Smooth muscle cell (in vitro differentiated cells): ENCODE results near the gene CTNNA2. TPM values are rescaled to one million over a fixed set of nuclear protein-coding genes. Genes with fewer than 3 reads are reported as not detected.

Experiments
- DNase-seq: peaks from one replicate; lab custom pipeline; 2025; ENCODE audit not compliant: unreplicated experiment; lab: John Stamatoyannopoulos, UW
- H2AFZ ChIP-seq: fragments of 200-600 bp; sonication (generic); 2 replicates; pipeline ENCODE4 v1.6.0; 2016; ENCODE audit warnings: antibody characterized with exemption, low read depth, mild to moderate bottlenecking
- H3F3A ChIP-seq: fragments of 200-600 bp; sonication (generic); 2 replicates; pipeline ENCODE4 v1.6.0; 2017; ENCODE audit warnings: antibody characterized with exemption, low read depth
- H3K27ac ChIP-seq: fragments of 200-600 bp; sonication (generic); 2 replicates; pipeline ENCODE4 v1.5.1; 2016; ENCODE audit warnings: low read depth, mild to moderate bottlenecking
- H3K27me3 ChIP-seq: fragments of 200-600 bp; sonication (generic); 2 replicates; pipeline ENCODE4 v1.6.1; 2016; ENCODE audit warnings: low read depth, mild to moderate bottlenecking
- H3K36me3 ChIP-seq: fragments of 200-600 bp; sonication (generic); 2 replicates; pipeline ENCODE4 v1.5.1; 2016; ENCODE audit warnings: low read depth
- H3K4me1 ChIP-seq: fragments of 200-600 bp; sonication (generic); 2 replicates; pipeline ENCODE4 v1.5.1; 2016; ENCODE audit warnings: low read depth
- H3K4me2 ChIP-seq: fragments of 200-600 bp; sonication (generic); 2 replicates; pipeline ENCODE4 v1.6.0; 2016; ENCODE audit warnings: mild to moderate bottlenecking
- H3K4me3 ChIP-seq: fragments of 200-600 bp; sonication (generic); 2 replicates; pipeline ENCODE4 v1.5.1; 2016; ENCODE audit warnings: mild to moderate bottlenecking
- H3K79me2 ChIP-seq: fragments of 200-600 bp; sonication (generic); 2 replicates; pipeline ENCODE4 v1.6.0; 2016; ENCODE audit warnings: low read depth, mild to moderate bottlenecking
- H3K9ac ChIP-seq: fragments of 200-600 bp; sonication (generic); 2 replicates; pipeline ENCODE4 v1.6.0; 2016; ENCODE audit warnings: low read depth
- H3K9me3 ChIP-seq: fragments of 200-600 bp; sonication (generic); replicated peaks from 2 replicates; pipeline ENCODE4 v1.5.1; 2016; ENCODE audit warnings: low read depth
- H4K20me1 ChIP-seq: fragments of 200-600 bp; sonication (generic); 2 replicates; pipeline ENCODE4 v1.6.0; 2016; ENCODE audit warnings: low read depth
- CTCF ChIP-seq: fragments of 200-600 bp; sonication (generic); IDR thresholded peaks from 2 replicates; pipeline ENCODE4 v1.5.1; 2017; ENCODE audit warnings: borderline replicate concordance, mild to moderate bottlenecking, antibody characterized with exemption; ENCODE audit not compliant: insufficient read depth, poor library complexity, severe bottlenecking
- WGBS: methylation state at CpG from one replicate; pipeline ENCODE4 v1.1.7; 2016; ENCODE audit warnings: low lambda C conversion rate; 5-methylcytosine and 5-hydroxymethylcytosine counted together
- polyA plus RNA-seq: library from polyadenylated mRNA; unstranded; fragments of >200 nt; fragmentation: Nextera tagmentation; extraction: Ambion mirVana; gene quantifications from 2 replicates; pipeline ENCODE4 v1.2.1, GENCODE V29; 2016
- total RNA-seq: library from RNA; depleted of rRNA; stranded (reverse); fragments of >200 nt; gene quantifications from 2 replicates; pipeline ENCODE4 v1.2.3, GENCODE V29; 2014

Gene CTNNA2
- total and polyA plus RNA-seq, 2 experiments from 2014 or later, result not detected

- TF ChIP-seq CTCF, result no peak
- Histone ChIP-seq H3K79me2 (no peaks in the 10 kb centered on the region), H3K4me2 (no peak overlapping the region), H3K27ac (no peak overlapping the region), H3K4me3 (no peak overlapping the region), H2AFZ (no peak overlapping the region), H3K27me3 (no peaks in the 10 kb centered on the region), H3F3A (no peaks in the 10 kb centered on the region), H3K36me3 (no peaks in the 10 kb centered on the region), H3K4me1 (no peaks in the 10 kb centered on the region), H3K9ac (no peak overlapping the region), H4K20me1 (no peaks in the 10 kb centered on the region), H3K9me3 (no peaks in the 10 kb centered on the region)
- DNase-seq, result no peak
- WGBS, result 94% methylated on average over 2 of the region's 2 CpGs
These were observed 1079.3 kb downstream of the CTNNA2 start for GRCh38 chr2:80592106-80592505.

GRCh38 chr2:80610108-80610507, 1097.3 kb downstream of the CTNNA2 start:
- no peak overlapping the region for H3K4me3 ChIP-seq
- no peak overlapping the region for H3K4me2 ChIP-seq
- H2AFZ ChIP-seq, result no peak overlapping the region
- no peaks in the 10 kb centered on the region for H3K9me3 ChIP-seq
- H3K79me2 ChIP-seq, result no peaks in the 10 kb centered on the region
- no peaks in the 10 kb centered on the region for H3F3A ChIP-seq
- H3K4me1 ChIP-seq, result no peaks in the 10 kb centered on the region
- no peak overlapping the region for H3K27ac ChIP-seq
- no peak overlapping the region for H3K9ac ChIP-seq
- no peaks in the 10 kb centered on the region for H3K36me3 ChIP-seq
- no peaks in the 10 kb centered on the region for H3K27me3 ChIP-seq
- H4K20me1 ChIP-seq, result no peaks in the 10 kb centered on the region
- no peak for TF ChIP-seq CTCF
- no peak for DNase-seq

GRCh38 chr2:80621656-80622055, 1108.8 kb downstream of the CTNNA2 start:
- H3K27me3 ChIP-seq, result no peaks in the 10 kb centered on the region
- no peak overlapping the region for H2AFZ ChIP-seq
- H3K9me3 ChIP-seq, result no peaks in the 10 kb centered on the region
- no peaks in the 10 kb centered on the region for H3F3A ChIP-seq
- no peaks in the 10 kb centered on the region for H3K4me1 ChIP-seq
- no peak overlapping the region for H3K27ac ChIP-seq
- TF ChIP-seq CTCF, result no peak
- 79% methylated on average over 3 of the region's 3 CpGs for WGBS
- no peaks in the 10 kb centered on the region for H4K20me1 ChIP-seq
- no peak for DNase-seq
- H3K9ac ChIP-seq, result no peak overlapping the region
- no peaks in the 10 kb centered on the region for H3K36me3 ChIP-seq
- no peak overlapping the region for H3K4me3 ChIP-seq
- no peak overlapping the region for H3K4me2 ChIP-seq
- H3K79me2 ChIP-seq, result no peaks in the 10 kb centered on the region

GRCh38 chr2:80624062-80624461, 1111.2 kb downstream of the CTNNA2 start:
- Histone ChIP-seq H3K27me3 (no peaks in the 10 kb centered on the region), H3F3A (no peaks in the 10 kb centered on the region), H4K20me1 (no peaks in the 10 kb centered on the region), H3K9ac (no peak overlapping the region), H3K4me1 (no peaks in the 10 kb centered on the region), H3K79me2 (no peaks in the 10 kb centered on the region), H3K4me2 (no peak overlapping the region), H3K9me3 (no peaks in the 10 kb centered on the region), H3K36me3 (no peaks in the 10 kb centered on the region), H3K4me3 (no peak overlapping the region), H2AFZ (no peak overlapping the region), H3K27ac (no peak overlapping the region)
- TF ChIP-seq CTCF, result no peak
- no peak for DNase-seq
- 68% methylated on average over 3 of the region's 3 CpGs for WGBS
